Measurements from ENCODE around the gene ADCYAP1R1.

- TF ChIP-seq CTCF (IDR thresholded peaks at IDR 0.05; ENCODE audit: borderline replicate concordance, extremely low read depth, low read length, poor library complexity, severe bottlenecking) (no peak), EZH2 (IDR thresholded peaks at IDR 0.05; ENCODE audit: borderline replicate concordance, low read depth, low read length, severe bottlenecking) (no peak)
Observed at GRCh38 chr7:31052487-31052840, 356 bp downstream of the ADCYAP1R1 start.
